Measurements from ENCODE around the gene PITPNM1. TPM values are rescaled to one million over a fixed set of nuclear protein-coding genes. Genes with fewer than 3 reads are reported as not detected.

Gene PITPNM1
- total RNA-seq, 1 experiment from 2014 or later: 55.9 TPM

- intact Hi-C loops (cut with micrococcal nuclease; ENCODE audit: unreplicated experiment): loop anchor here (5.0 kb wide), 2 partner anchors 116 to 156 kb away; partner anchors contain the start of genes POLD4 and RAD9A
- DNase-seq (ENCODE audit: low spot score): peak; percentile 99
- H3K4me3 ChIP-seq (ENCODE audit: low read depth, low read length, poor library complexity, severe bottlenecking): peak overlapping the region; percentile 70
- no peaks in the 10 kb centered on the region for H3K36me3 ChIP-seq (ENCODE audit: insufficient read depth, low read length, poor library complexity, severe bottlenecking)
- no peaks in the 10 kb centered on the region for H3K9me3 ChIP-seq (ENCODE audit: low read depth, low read length, poor library complexity, severe bottlenecking)
- H3K27me3 ChIP-seq (replicated peaks; ENCODE audit: insufficient read depth, low read depth, low read length, poor library complexity): no peaks in the 10 kb centered on the region
- TF ChIP-seq, protein P1, sequence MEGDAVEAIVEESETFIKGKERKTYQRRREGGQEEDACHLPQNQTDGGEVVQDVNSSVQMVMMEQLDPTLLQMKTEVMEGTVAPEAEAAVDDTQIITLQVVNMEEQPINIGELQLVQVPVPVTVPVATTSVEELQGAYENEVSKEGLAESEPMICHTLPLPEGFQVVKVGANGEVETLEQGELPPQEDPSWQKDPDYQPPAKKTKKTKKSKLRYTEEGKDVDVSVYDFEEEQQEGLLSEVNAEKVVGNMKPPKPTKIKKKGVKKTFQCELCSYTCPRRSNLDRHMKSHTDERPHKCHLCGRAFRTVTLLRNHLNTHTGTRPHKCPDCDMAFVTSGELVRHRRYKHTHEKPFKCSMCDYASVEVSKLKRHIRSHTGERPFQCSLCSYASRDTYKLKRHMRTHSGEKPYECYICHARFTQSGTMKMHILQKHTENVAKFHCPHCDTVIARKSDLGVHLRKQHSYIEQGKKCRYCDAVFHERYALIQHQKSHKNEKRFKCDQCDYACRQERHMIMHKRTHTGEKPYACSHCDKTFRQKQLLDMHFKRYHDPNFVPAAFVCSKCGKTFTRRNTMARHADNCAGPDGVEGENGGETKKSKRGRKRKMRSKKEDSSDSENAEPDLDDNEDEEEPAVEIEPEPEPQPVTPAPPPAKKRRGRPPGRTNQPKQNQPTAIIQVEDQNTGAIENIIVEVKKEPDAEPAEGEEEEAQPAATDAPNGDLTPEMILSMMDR (conservative IDR thresholded peaks at IDR 0.05; ENCODE audit: low read depth, low read length): no peak
- TF ChIP-seq EZH2 (IDR thresholded peaks at IDR 0.05; ENCODE audit: borderline replicate concordance, low read depth, low read length, poor library complexity, severe bottlenecking): no peak
- H3K4me1 ChIP-seq (ENCODE audit: insufficient read depth, low read length, poor library complexity, severe bottlenecking): peaks cover 32% of the 10 kb centered on the region
- POLR2A ChIA-PET (ENCODE audit: low non-redundant PET): no interaction called here
- H3K27ac ChIP-seq (ENCODE audit: low read depth, low read length, poor library complexity, severe bottlenecking): peak overlapping the region; percentile 92
- no TSS peak for BruUV-seq (replicated peaks)
- CTCF ChIA-PET: interaction anchor here (0.6 kb wide), 1 partner anchor 107 kb away, joined by 4 read pairs; the partner anchor contains the start of gene PPP1CA
Measured at GRCh38 chr11:67508486-67509121, 3.4 kb upstream of the PITPNM1 start.

DNA sequence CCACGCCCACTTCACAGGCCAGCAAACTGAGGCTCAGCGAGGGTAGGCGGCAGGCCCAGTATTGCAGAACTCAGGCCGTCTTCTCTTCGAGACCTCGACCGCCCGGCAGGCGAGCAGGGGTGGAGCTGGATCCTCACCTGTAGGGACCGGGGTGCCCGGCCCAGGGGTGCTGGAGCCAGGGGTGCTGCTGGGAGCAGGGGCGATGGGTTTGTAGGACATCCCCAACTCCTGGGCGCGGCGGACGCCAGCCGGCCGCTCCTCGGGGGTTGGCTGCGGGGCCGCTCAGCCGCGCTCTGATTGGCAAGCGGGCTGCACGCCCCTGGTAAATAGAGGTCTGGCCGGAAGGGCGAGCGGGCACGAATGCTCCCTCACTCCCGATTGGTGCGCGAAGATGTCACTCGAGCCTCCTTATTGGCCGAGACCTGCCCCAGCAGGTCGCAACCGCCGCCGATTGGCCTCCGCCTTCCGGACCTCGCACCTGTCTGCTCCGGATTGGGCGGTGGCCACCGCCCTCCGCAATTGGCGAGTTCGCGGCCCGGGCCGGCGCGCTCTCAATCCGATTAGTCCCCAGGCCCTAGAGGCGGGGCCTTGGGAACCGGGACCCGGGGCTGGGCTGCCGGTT, 2.8 kb upstream of the PITPNM1 start, which contains the start of gene CDK2AP2:
Gene CDK2AP2, minus strand, starts transcription at position 299 of the 622 bp plus-strand sequence. Its CDS starts 80 bp downstream, at position 219.
- Histone ChIP-seq H3K27me3 (replicated peaks; ENCODE audit: insufficient read depth, low read depth, low read length, poor library complexity) (no peaks in the 10 kb centered on the region), H3K9me3 (ENCODE audit: low read depth, low read length, poor library complexity, severe bottlenecking) (no peaks in the 10 kb centered on the region), H3K36me3 (ENCODE audit: insufficient read depth, low read length, poor library complexity, severe bottlenecking) (no peaks in the 10 kb centered on the region), H3K4me3 (ENCODE audit: low read depth, low read length, poor library complexity, severe bottlenecking) (peak within 1 kb of the TSS; percentile 70), H3K27ac (ENCODE audit: low read depth, low read length, poor library complexity, severe bottlenecking) (peak within 1 kb of the TSS; percentile 92), H3K4me1 (ENCODE audit: insufficient read depth, low read length, poor library complexity, severe bottlenecking) (peaks cover 34% of the 10 kb centered on the region)
- ChIA-PET CTCF (interaction anchor here (0.6 kb wide), 1 partner anchor 106 kb away, joined by 4 read pairs; the partner anchor contains the start of gene PPP1CA), POLR2A (ENCODE audit: low non-redundant PET) (no interaction called here)
- BruUV-seq (replicated peaks): no TSS peak
- peak; percentile 100 for DNase-seq (ENCODE audit: low spot score)
- TF ChIP-seq EZH2 (IDR thresholded peaks at IDR 0.05; ENCODE audit: borderline replicate concordance, low read depth, low read length, poor library complexity, severe bottlenecking): no peak
- TF ChIP-seq, protein P1 (conservative IDR thresholded peaks at IDR 0.05; ENCODE audit: low read depth, low read length): no peak
- intact Hi-C loops (cut with micrococcal nuclease; ENCODE audit: unreplicated experiment): loop anchor here (5.0 kb wide), 2 partner anchors 116 to 156 kb away; partner anchors contain the start of genes POLD4 and RAD9A

DNA sequence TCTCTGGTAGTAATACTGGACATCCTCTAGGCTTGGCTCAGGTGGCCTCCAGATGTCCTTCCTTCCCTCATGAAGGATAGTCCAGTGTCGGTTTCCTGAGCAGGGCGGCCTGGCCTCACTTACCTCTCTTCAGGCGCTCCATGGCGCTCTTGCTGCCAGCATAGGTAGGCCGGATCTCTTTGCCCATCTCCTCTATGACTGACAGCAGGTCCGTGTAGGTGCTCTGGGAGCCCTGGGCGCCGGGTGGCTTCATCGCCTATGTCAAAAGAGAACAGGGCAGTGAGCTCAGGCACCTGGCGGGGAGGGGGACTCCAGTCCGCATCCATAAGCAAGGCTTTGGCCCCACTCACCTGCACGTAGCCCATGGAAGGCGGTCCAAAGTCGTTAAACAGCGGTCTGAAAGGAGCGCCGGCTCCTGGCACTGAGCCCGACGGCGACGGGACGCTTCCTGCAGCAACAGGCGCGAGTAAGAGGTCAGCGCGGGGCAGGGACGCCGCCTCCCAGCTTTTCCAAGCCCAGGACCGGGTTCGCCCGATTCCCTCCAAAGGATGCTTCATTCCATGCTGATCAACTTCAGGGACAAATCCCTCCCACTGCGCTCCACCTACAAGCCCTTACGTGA, 2.2 kb upstream of the PITPNM1 start:
- H3K27ac ChIP-seq (ENCODE audit: low read depth, low read length, poor library complexity, severe bottlenecking): peak overlapping the region; percentile 92
- no peaks in the 10 kb centered on the region for H3K9me3 ChIP-seq (ENCODE audit: low read depth, low read length, poor library complexity, severe bottlenecking)
- intact Hi-C loops (cut with micrococcal nuclease; ENCODE audit: unreplicated experiment): loop anchor here (5.0 kb wide), 2 partner anchors 115 to 155 kb away; partner anchors contain the start of genes POLD4 and RAD9A
- peaks cover 34% of the 10 kb centered on the region for H3K4me1 ChIP-seq (ENCODE audit: insufficient read depth, low read length, poor library complexity, severe bottlenecking)
- peak overlapping the region; percentile 70 for H3K4me3 ChIP-seq (ENCODE audit: low read depth, low read length, poor library complexity, severe bottlenecking)
- ChIA-PET CTCF (no interaction called here), POLR2A (ENCODE audit: low non-redundant PET) (no interaction called here)
- H3K36me3 ChIP-seq (ENCODE audit: insufficient read depth, low read length, poor library complexity, severe bottlenecking): no peaks in the 10 kb centered on the region
- TF ChIP-seq EZH2 (IDR thresholded peaks at IDR 0.05; ENCODE audit: borderline replicate concordance, low read depth, low read length, poor library complexity, severe bottlenecking): no peak
- TF ChIP-seq, protein P1 (conservative IDR thresholded peaks at IDR 0.05; ENCODE audit: low read depth, low read length): no peak
- H3K27me3 ChIP-seq (replicated peaks; ENCODE audit: insufficient read depth, low read depth, low read length, poor library complexity): no peaks in the 10 kb centered on the region
- TSS peak; percentile 87 for BruUV-seq (replicated peaks)
- no peak for DNase-seq (ENCODE audit: low spot score)

Data from A673 (cell line).